Upper lobe of left lung (tissue), 4 donors: Measurements from ENCODE around the gene DNAH3.

Experiments
- EP300 ChIP-seq, 4 donors: sonication (generic); formaldehyde crosslinking; IDR thresholded peaks; one replicate each; pipeline ENCODE4 v1.5.1; 2017; ENCODE audit warnings: antibody characterized with exemption in 4 of 4, control low read depth in 2 of 4
- POLR2A ChIP-seq, 4 donors: fragments of 450-650 bp; IDR thresholded peaks; one replicate each; pipeline ENCODE4 v1.5.1; 2016 to 2017; ENCODE audit warnings: antibody characterized with exemption in 4 of 4, mild to moderate bottlenecking in 2 of 4

GRCh38 chr16:21064203-21064602 lies 86.4 kb downstream of the DNAH3 start:
- TF ChIP-seq POLR2A (IDR thresholded peaks at IDR 0.05) (no peak), EP300 (IDR thresholded peaks at IDR 0.05) (no peak)
